H1 (cell line): Measurements from ENCODE around the gene TBX5.

Experiments
- EZH2 ChIP-seq: fragments of 200-600 bp; sonication (generic); IDR thresholded peaks from 2 replicates; pipeline ENCODE4 v1.7.1; 2012; ENCODE audit warnings: low read depth, mild to moderate bottlenecking, moderate library complexity, low read length, inconsistent platforms; ENCODE audit not compliant: severe bottlenecking
- GTF2F1 ChIP-seq: IDR thresholded peaks from 2 replicates; pipeline ENCODE4 v1.6.1; 2012; ENCODE audit warnings: low read depth, low read length, improper control_type of control experiment, borderline replicate concordance
- KDM4A ChIP-seq: IDR thresholded peaks from one replicate; pipeline ENCODE4 v1.7.1; 2012; ENCODE audit warnings: low read depth, mild to moderate bottlenecking, moderate library complexity, low read length, inconsistent platforms; ENCODE audit not compliant: severe bottlenecking
- POLR2AphosphoS5 ChIP-seq: IDR thresholded peaks from 2 replicates; pipeline ENCODE4 v1.6.1; 2011; ENCODE audit warnings: low read depth, low read length
- RXRA ChIP-seq: IDR thresholded peaks from 2 replicates; pipeline ENCODE4 v1.6.1; 2011; ENCODE audit warnings: low read depth, mild to moderate bottlenecking, low read length, moderate library complexity; ENCODE audit not compliant: insufficient read depth
- TAF7 ChIP-seq: optimal IDR thresholded peaks from 2 replicates; pipeline ENCODE3; 2011; ENCODE audit warnings: low read depth, mild to moderate bottlenecking, inconsistent platforms, low read length, moderate library complexity, borderline replicate concordance
- TEAD4 ChIP-seq: IDR thresholded peaks from 2 replicates; pipeline ENCODE4 v1.6.1; 2012; ENCODE audit warnings: low read depth, low read length, inconsistent platforms, mixed read lengths
- TF ChIP-seq, protein P1 (sequence below), 3 experiments: IDR thresholded peaks; 1 replicate in 2 of 3; 2 replicates in 1 of 3; pipeline versions ENCODE4 v1.5.1 to v1.6.1; 2011; ENCODE audit warnings: low read length in 3 of 3, mild to moderate bottlenecking in 3 of 3, inconsistent platforms in 2 of 3, low read depth in 1 of 3, moderate library complexity in 1 of 3; ENCODE audit not compliant: insufficient read depth in 1 of 3; ENCODE audit errors: control extremely low read depth in 1 of 3

DNA sequence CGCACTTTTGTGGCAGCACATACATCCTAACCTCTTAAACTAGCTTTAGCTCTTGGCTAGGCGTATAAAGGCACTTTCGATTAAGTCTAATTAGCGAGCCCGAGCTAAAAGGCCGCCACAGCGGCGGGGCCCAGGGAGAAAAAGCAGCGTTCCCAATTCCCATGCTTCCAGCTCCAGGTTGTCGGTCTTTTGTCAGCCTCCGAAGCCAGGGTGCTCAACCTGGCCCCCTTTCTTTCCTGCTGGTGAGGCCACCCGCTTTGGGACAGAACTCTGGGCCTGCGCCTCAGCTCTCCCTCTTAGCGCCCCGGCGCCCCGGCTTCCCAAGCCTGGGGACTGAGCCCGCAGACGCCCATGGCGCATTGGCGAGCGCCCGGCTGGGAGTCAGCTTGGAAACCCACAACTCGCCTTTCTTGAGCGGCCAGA is 33.3 kb upstream of the TBX5 start:
- TF ChIP-seq, protein P1, sequence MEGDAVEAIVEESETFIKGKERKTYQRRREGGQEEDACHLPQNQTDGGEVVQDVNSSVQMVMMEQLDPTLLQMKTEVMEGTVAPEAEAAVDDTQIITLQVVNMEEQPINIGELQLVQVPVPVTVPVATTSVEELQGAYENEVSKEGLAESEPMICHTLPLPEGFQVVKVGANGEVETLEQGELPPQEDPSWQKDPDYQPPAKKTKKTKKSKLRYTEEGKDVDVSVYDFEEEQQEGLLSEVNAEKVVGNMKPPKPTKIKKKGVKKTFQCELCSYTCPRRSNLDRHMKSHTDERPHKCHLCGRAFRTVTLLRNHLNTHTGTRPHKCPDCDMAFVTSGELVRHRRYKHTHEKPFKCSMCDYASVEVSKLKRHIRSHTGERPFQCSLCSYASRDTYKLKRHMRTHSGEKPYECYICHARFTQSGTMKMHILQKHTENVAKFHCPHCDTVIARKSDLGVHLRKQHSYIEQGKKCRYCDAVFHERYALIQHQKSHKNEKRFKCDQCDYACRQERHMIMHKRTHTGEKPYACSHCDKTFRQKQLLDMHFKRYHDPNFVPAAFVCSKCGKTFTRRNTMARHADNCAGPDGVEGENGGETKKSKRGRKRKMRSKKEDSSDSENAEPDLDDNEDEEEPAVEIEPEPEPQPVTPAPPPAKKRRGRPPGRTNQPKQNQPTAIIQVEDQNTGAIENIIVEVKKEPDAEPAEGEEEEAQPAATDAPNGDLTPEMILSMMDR (IDR thresholded peaks at IDR 0.05; ENCODE audit: control extremely low read depth in 1 of 3, insufficient read depth in 1 of 3, low read depth in 1 of 3, low read length in 3 of 3), result no peak
- TF ChIP-seq POLR2AphosphoS5 (no peak), GTF2F1 (no peak), EZH2 (peak; percentile 79), RXRA (no peak), TEAD4 (no peak), KDM4A (no peak), TAF7 (no peak)
